ENCODE data around the gene THBS3. TPM values are rescaled to one million over a fixed set of nuclear protein-coding genes. Genes with fewer than 3 reads are reported as not detected.

The THBS3 gene
- total RNA-seq, 3 donors from 2014 or later (not counting 1 experiment from before 2014, with no cell fraction given): 16.2 to 19.4 (median 18.6) TPM

- Histone ChIP-seq H3K4me3 (ENCODE audit: low read length) (no peak overlapping the region), H3K36me3 (ENCODE audit: control insufficient read depth, insufficient read depth, low read length) (peaks cover 14% of the 10 kb centered on the region), H3K27me3 (ENCODE audit: control insufficient read depth, insufficient read depth, low read length) (peaks cover 2% of the 10 kb centered on the region), H3K4me1 (ENCODE audit: control insufficient read depth, insufficient read depth, low read length) (peaks cover 41% of the 10 kb centered on the region), H3K27ac (ENCODE audit: low read length) (no peak overlapping the region), H3K9me3 (ENCODE audit: control insufficient read depth, insufficient read depth, low read length) (no peaks in the 10 kb centered on the region)
- ATAC-seq (no peak), DNase-seq (no peak)
- 98% methylated on average over 7 of the region's 7 CpGs for WGBS (ENCODE audit: insufficient coverage)
- H3K9me3 Mint-ChIP-seq: no peaks in the 10 kb centered on the region
- H3K27me3 Mint-ChIP-seq (ENCODE audit: low read depth in 2 of 2): peaks cover 0 to 11% of the 10 kb centered on the region in 2 donors
- H3K4me3 Mint-ChIP-seq: peak overlapping the region; percentile 17
- peaks cover 18 to 44% of the 10 kb centered on the region in 2 donors for H3K4me1 Mint-ChIP-seq
- intact Hi-C loops (cut with micrococcal nuclease): no loop called here
- H3K27ac Mint-ChIP-seq: peak overlapping the region in 1 of 2 donors; percentile 20
- H3K36me3 Mint-ChIP-seq: no peaks in the 10 kb centered on the region
- TF ChIP-seq, protein P1, sequence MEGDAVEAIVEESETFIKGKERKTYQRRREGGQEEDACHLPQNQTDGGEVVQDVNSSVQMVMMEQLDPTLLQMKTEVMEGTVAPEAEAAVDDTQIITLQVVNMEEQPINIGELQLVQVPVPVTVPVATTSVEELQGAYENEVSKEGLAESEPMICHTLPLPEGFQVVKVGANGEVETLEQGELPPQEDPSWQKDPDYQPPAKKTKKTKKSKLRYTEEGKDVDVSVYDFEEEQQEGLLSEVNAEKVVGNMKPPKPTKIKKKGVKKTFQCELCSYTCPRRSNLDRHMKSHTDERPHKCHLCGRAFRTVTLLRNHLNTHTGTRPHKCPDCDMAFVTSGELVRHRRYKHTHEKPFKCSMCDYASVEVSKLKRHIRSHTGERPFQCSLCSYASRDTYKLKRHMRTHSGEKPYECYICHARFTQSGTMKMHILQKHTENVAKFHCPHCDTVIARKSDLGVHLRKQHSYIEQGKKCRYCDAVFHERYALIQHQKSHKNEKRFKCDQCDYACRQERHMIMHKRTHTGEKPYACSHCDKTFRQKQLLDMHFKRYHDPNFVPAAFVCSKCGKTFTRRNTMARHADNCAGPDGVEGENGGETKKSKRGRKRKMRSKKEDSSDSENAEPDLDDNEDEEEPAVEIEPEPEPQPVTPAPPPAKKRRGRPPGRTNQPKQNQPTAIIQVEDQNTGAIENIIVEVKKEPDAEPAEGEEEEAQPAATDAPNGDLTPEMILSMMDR (IDR thresholded peaks at IDR 0.05): no peak
Observed at GRCh38 chr1:155170806-155171205, 36.9 kb downstream of the THBS3 start.

GRCh38 chr1:155170101-155170785, 37.5 kb downstream of the THBS3 start:
- Mint-ChIP-seq H3K36me3 (no peaks in the 10 kb centered on the region), H3K27ac (peak overlapping the region in 1 of 2 donors; percentile 33), H3K27me3 (ENCODE audit: low read depth in 2 of 2) (peaks cover 0 to 11% of the 10 kb centered on the region in 2 donors), H3K9me3 (no peaks in the 10 kb centered on the region), H3K4me1 (peaks cover 18 to 44% of the 10 kb centered on the region in 2 donors), H3K4me3 (peak overlapping the region; percentile 37)
- ATAC-seq (no peak), DNase-seq (no peak)
- Histone ChIP-seq H3K36me3 (ENCODE audit: control insufficient read depth, insufficient read depth, low read length) (peaks cover 14% of the 10 kb centered on the region), H3K9me3 (ENCODE audit: control insufficient read depth, insufficient read depth, low read length) (no peaks in the 10 kb centered on the region), H3K27me3 (ENCODE audit: control insufficient read depth, insufficient read depth, low read length) (peaks cover 2% of the 10 kb centered on the region), H3K27ac (ENCODE audit: low read length) (no peak overlapping the region), H3K4me1 (ENCODE audit: control insufficient read depth, insufficient read depth, low read length) (peaks cover 41% of the 10 kb centered on the region), H3K4me3 (ENCODE audit: low read length) (no peak overlapping the region)
- TF ChIP-seq, protein P1 (IDR thresholded peaks at IDR 0.05): no peak
- no CpG with 5 or more reads among the region's 2 CpGs for WGBS (ENCODE audit: insufficient coverage)
- intact Hi-C loops (cut with micrococcal nuclease): no loop called here

DNA sequence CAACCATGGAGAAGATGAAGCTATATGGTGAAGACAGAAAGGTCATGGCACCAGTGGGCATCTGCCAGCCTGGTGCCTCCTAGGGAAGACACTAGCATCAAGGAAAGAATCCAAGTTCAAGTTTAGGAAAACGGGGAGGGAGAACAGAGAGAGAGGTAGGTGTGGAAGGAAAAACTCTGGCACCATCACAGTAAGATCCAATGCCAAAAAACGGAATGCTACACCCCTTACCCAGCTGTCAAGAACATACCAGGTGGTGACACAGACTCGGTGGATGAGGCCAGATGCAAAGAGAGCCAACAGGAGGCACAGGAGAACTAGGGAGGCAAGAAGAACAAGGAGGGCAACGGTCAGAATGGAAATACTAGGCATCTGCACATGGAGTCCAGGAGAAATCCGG, 38.2 kb downstream of the THBS3 start:
- H3K4me3 Mint-ChIP-seq: no peak overlapping the region
- intact Hi-C loops (cut with micrococcal nuclease): loop anchor here (5.0 kb wide), 1 partner anchor 42 kb away; the partner anchor contains the start of gene EFNA1
- no peaks in the 10 kb centered on the region for H3K9me3 Mint-ChIP-seq
- H3K4me1 Mint-ChIP-seq: peaks cover 18 to 39% of the 10 kb centered on the region in 2 donors
- TF ChIP-seq, protein P1 (IDR thresholded peaks at IDR 0.05): no peak
- no peaks in the 10 kb centered on the region for H3K36me3 Mint-ChIP-seq
- H3K36me3 ChIP-seq (ENCODE audit: control insufficient read depth, insufficient read depth, low read length): peaks cover 14% of the 10 kb centered on the region
- H3K4me3 ChIP-seq (ENCODE audit: low read length): no peak overlapping the region
- no peak for ATAC-seq
- peaks cover 37% of the 10 kb centered on the region for H3K4me1 ChIP-seq (ENCODE audit: control insufficient read depth, insufficient read depth, low read length)
- H3K27me3 ChIP-seq (ENCODE audit: control insufficient read depth, insufficient read depth, low read length): peaks cover 2% of the 10 kb centered on the region
- no peak for DNase-seq
- no peaks in the 10 kb centered on the region for H3K9me3 ChIP-seq (ENCODE audit: control insufficient read depth, insufficient read depth, low read length)
- H3K27ac ChIP-seq (ENCODE audit: low read length): no peak overlapping the region
- 78% methylated on average over 4 of the region's 5 CpGs for WGBS (ENCODE audit: insufficient coverage)
- peaks cover 0 to 11% of the 10 kb centered on the region in 2 donors for H3K27me3 Mint-ChIP-seq (ENCODE audit: low read depth in 2 of 2)
- no peak overlapping the region for H3K27ac Mint-ChIP-seq

Measured in natural killer cell (primary cell).